ENCODE data around the gene RIPPLY1. TPM values are rescaled to one million over a fixed set of nuclear protein-coding genes. Genes with fewer than 3 reads are reported as not detected.

Gene RIPPLY1
- total RNA-seq, 2 experiments from 2014 or later, result not detected

DNA sequence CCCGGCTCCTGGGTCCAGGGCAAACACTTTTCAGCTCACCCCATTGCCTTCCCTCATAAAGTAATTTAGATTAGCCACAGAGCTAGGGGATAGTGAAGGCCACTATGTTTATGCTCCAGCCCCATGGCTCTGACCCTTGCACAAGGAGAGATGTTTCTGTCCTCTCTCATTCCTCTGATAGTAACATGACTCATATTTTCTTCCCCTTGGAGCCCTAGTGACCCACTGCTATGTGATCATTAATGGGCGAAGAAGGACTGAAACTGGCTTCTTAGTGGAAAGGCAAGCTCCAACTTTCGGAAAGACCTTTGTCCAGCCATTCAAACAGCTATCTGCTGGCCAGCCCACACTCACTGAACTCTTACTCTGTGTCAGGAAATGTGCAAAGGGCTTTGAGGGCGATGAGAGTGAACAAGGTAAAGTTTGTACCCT, 29.4 kb upstream of the RIPPLY1 start:
- ChIA-PET POLR2A (no interaction called here), CTCF (interaction anchor here (0.9 kb wide), 1 partner anchor 27 kb away, joined by 3 read pairs; no protein-coding TSS in a partner anchor)
- Mint-ChIP-seq H3K27me3 (no peaks in the 10 kb centered on the region), H3K9me3 (no peaks in the 10 kb centered on the region), H3K4me3 (no peak overlapping the region), H3K27ac (no peak overlapping the region), H3K36me3 (ENCODE audit: low read depth) (no peaks in the 10 kb centered on the region), H3K4me1 (no peaks in the 10 kb centered on the region)
- DNase-seq, result no peak

GRCh38 chrX:106931831-106932491, 28.8 kb upstream of the RIPPLY1 start:
- H3K4me1 Mint-ChIP-seq, result no peaks in the 10 kb centered on the region
- no peaks in the 10 kb centered on the region for H3K9me3 Mint-ChIP-seq
- no peaks in the 10 kb centered on the region for H3K36me3 Mint-ChIP-seq (ENCODE audit: low read depth)
- no peak overlapping the region for H3K4me3 Mint-ChIP-seq
- no peak overlapping the region for H3K27ac Mint-ChIP-seq
- POLR2A ChIA-PET, result no interaction called here
- H3K27me3 Mint-ChIP-seq, result no peaks in the 10 kb centered on the region
- no peak for DNase-seq
- CTCF ChIA-PET, result no interaction called here

DNA sequence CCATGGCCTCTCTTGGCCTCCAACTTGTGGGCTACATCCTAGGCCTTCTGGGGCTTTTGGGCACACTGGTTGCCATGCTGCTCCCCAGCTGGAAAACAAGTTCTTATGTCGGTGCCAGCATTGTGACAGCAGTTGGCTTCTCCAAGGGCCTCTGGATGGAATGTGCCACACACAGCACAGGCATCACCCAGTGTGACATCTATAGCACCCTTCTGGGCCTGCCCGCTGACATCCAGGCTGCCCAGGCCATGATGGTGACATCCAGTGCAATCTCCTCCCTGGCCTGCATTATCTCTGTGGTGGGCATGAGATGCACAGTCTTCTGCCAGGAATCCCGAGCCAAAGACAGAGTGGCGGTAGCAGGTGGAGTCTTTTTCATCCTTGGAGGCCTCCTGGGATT, 25.1 kb upstream of the RIPPLY1 start:
- CTCF ChIA-PET, result no interaction called here

DNA sequence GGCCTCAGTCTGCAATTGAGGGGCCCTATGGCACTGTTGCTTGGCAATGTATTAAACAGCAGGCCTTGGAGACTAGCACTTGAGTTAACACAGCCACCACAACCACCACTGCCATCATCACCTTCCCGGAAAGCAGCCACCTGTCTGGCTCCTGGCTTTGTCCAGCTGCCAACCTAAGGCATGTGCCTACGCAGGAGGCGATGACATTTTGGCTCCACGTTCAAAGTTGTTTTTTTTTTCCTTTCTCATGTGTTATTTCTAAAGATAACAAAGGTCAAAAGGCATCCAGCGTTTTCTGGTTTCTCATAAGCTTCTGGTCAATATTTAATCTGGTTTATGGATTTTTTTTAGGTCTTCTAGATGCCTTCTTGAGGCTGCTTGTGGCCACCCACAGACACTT, 24.6 kb upstream of the RIPPLY1 start:
- Mint-ChIP-seq H3K4me3 (no peak overlapping the region), H3K4me1 (no peaks in the 10 kb centered on the region), H3K27me3 (no peaks in the 10 kb centered on the region), H3K36me3 (ENCODE audit: low read depth) (no peaks in the 10 kb centered on the region), H3K9me3 (no peaks in the 10 kb centered on the region), H3K27ac (no peak overlapping the region)
- ChIA-PET POLR2A (no interaction called here), CTCF (no interaction called here)
- DNase-seq, result no peak

More for the DNA sequence above, 25.1 kb upstream of the RIPPLY1 start:
- POLR2A ChIA-PET, result no interaction called here
- Mint-ChIP-seq H3K27ac (no peak overlapping the region), H3K4me1 (no peaks in the 10 kb centered on the region), H3K4me3 (no peak overlapping the region), H3K9me3 (no peaks in the 10 kb centered on the region), H3K36me3 (ENCODE audit: low read depth) (no peaks in the 10 kb centered on the region), H3K27me3 (no peaks in the 10 kb centered on the region)
- no peak for DNase-seq

DNA sequence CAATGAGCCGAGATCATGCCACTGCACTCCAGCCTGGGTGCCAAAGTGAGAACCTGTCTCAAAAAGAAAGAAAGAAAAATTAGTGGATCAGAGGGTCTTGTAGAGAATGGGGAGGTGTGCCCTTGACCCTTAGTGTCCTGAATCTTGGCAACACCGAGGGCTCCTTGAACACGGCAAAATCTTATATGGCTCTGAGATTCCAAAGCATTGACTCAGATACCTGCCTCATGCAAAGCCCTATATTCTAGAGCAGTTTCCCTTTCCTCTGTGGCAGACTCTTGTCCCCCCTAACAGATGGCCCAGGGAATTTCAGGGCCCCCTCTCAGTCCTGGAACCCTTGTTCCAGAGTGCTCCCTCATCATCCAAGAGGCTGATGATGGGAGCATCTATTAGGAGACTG, 23.9 kb upstream of the RIPPLY1 start:
- Mint-ChIP-seq H3K36me3 (ENCODE audit: low read depth) (no peaks in the 10 kb centered on the region), H3K9me3 (no peaks in the 10 kb centered on the region), H3K27me3 (no peaks in the 10 kb centered on the region), H3K4me3 (no peak overlapping the region), H3K27ac (no peak overlapping the region), H3K4me1 (no peaks in the 10 kb centered on the region)
- ChIA-PET CTCF (no interaction called here), POLR2A (no interaction called here)
- DNase-seq, result no peak

GRCh38 chrX:106921637-106922036, 18.5 kb upstream of the RIPPLY1 start:
- no peaks in the 10 kb centered on the region for H3K27me3 Mint-ChIP-seq
- CTCF ChIA-PET, result no interaction called here

DNA sequence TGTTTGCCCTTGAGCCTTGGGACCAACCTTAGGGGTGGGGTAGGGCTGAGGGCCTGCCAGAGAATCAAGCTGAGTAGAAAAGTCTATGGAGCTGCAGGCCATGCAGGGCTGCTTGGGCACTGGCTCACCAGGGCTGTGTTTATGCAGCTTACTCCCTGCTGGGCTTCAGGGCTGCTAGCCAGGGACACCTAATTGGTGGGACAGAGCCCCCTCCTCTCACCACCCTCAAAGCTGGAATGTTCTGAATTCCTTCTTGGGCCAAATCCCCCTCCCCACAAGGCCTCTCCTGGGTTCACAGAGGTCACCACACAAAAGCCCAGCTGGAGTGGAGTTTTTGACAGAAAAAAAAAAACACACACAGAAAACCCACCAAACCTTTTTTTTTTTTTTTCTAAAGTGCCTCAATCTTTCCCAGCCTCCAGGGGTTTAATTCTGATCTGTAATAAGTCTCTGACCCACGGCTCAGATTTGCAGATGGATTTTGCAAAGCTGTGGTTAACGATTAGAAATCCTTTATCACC, 16.9 kb upstream of the RIPPLY1 start, which contains the start of gene CLDN2:
TSS of gene CLDN2 (plus strand) at position 471 of the 521 bp plus-strand sequence. CDS start 7,827 bp downstream, outside the sequence.
- ChIA-PET CTCF (no interaction called here), POLR2A (no interaction called here)
- no peaks in the 10 kb centered on the region for H3K36me3 Mint-ChIP-seq (ENCODE audit: low read depth)
- H3K9me3 Mint-ChIP-seq, result no peaks in the 10 kb centered on the region
- no peak within 1 kb of the TSS for H3K4me3 Mint-ChIP-seq
- peaks cover 8% of the 10 kb centered on the region for H3K4me1 Mint-ChIP-seq
- peaks cover 6% of the 10 kb centered on the region for H3K27me3 Mint-ChIP-seq
- no peak within 1 kb of the TSS for H3K27ac Mint-ChIP-seq
- no peak for DNase-seq

More at GRCh38 chrX:106921637-106922036, 18.5 kb upstream of the RIPPLY1 start:
- POLR2A ChIA-PET, result no interaction called here
- no peak for DNase-seq
- Mint-ChIP-seq H3K4me3 (no peak overlapping the region), H3K36me3 (ENCODE audit: low read depth) (no peaks in the 10 kb centered on the region), H3K4me1 (peaks cover 8% of the 10 kb centered on the region), H3K9me3 (no peaks in the 10 kb centered on the region), H3K27ac (no peak overlapping the region)

- Mint-ChIP-seq H3K36me3 (ENCODE audit: low read depth) (no peaks in the 10 kb centered on the region), H3K9me3 (no peaks in the 10 kb centered on the region), H3K27ac (no peak overlapping the region), H3K27me3 (peaks cover 6% of the 10 kb centered on the region), H3K4me3 (no peak overlapping the region), H3K4me1 (peaks cover 8% of the 10 kb centered on the region)
- CTCF ChIA-PET, result no interaction called here
- POLR2A ChIA-PET, result no interaction called here
- no peak for DNase-seq
Measured at GRCh38 chrX:106917830-106918500, 14.8 kb upstream of the RIPPLY1 start.

GRCh38 chrX:106912864-106913263, 9.7 kb upstream of the RIPPLY1 start:
- DNase-seq, result no peak
- H3K4me1 Mint-ChIP-seq, result peaks cover 6% of the 10 kb centered on the region
- POLR2A ChIA-PET, result interaction anchor here (0.7 kb wide), 1 partner anchor 35 kb away, joined by 3 read pairs; no protein-coding TSS in a partner anchor
- H3K9me3 Mint-ChIP-seq, result no peaks in the 10 kb centered on the region
- H3K27me3 Mint-ChIP-seq, result peaks cover 6% of the 10 kb centered on the region
- no peak overlapping the region for H3K4me3 Mint-ChIP-seq
- no peaks in the 10 kb centered on the region for H3K36me3 Mint-ChIP-seq (ENCODE audit: low read depth)
- no peak overlapping the region for H3K27ac Mint-ChIP-seq
- CTCF ChIA-PET, result interaction anchor here (0.7 kb wide), 1 partner anchor 1233 kb away, joined by 3 read pairs; no protein-coding TSS in a partner anchor

DNA sequence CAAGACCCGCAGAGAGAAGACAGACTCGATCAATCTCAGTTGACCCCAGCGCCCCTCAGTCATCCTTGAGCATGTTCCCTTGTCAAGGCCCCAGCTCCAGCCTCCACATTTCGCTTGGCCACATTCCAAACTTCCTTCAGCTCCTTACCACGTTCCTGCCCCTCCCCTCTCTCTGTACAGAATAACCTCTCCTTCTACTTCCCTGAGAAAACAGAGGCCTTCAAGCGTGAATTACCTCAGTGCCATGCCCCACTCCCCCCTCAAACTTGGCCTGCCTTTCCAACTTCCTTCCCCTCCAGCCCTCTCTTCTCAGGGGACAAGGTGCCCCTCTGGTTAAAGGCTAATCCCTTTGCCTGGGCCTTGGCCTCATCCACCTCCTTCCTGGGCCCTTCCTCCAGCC, 3.2 kb upstream of the RIPPLY1 start:
- no peaks in the 10 kb centered on the region for H3K36me3 Mint-ChIP-seq (ENCODE audit: low read depth)

DNA sequence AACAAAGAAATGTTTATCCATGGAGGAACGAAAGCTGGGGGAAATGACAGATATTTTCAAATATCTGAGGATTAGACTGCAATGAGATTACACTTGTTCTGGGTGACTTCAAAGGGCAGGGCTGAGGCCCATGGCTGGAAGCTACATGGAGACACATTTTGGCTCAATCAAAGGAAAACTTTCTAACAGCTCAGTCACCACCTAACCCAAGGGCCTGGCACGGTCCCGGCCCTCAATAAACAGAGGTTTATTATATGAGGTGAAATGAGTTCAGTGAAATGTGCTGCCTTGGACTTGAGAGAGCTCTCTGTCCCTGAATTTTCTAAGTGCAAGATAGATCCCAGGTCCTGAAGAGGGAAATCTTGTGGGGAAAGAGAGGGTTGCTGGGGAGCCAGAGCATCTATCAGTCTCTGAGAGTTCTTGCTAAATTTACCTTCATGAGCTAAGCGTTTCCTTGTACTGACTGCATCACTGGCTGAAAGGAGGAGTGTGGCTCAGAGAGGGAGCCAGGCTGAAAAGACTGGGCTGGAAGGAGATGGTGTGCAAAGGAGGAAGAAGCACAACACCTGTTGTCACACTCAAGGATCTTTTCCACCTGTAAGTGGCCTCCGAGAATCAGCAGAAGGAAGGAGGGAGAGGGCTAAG, 2.0 kb upstream of the RIPPLY1 start:
- ChIA-PET CTCF (interaction anchor here (1.3 kb wide), 1 partner anchor 28 kb away, joined by 3 read pairs; no protein-coding TSS in a partner anchor), POLR2A (no interaction called here)
- H3K27me3 Mint-ChIP-seq, result no peaks in the 10 kb centered on the region

More for the DNA sequence above, 3.2 kb upstream of the RIPPLY1 start:
- Mint-ChIP-seq H3K27ac (no peak overlapping the region), H3K9me3 (no peaks in the 10 kb centered on the region), H3K27me3 (no peaks in the 10 kb centered on the region), H3K4me1 (no peaks in the 10 kb centered on the region), H3K4me3 (no peak overlapping the region)
- DNase-seq, result no peak
- CTCF ChIA-PET, result interaction anchor here (1.3 kb wide), 1 partner anchor 27 kb away, joined by 3 read pairs; no protein-coding TSS in a partner anchor
- POLR2A ChIA-PET, result no interaction called here

GRCh38 chrX:106903856-106904528, 851 bp upstream of the RIPPLY1 start:
- H3K36me3 Mint-ChIP-seq (ENCODE audit: low read depth), result no peaks in the 10 kb centered on the region
- H3K27me3 Mint-ChIP-seq, result no peaks in the 10 kb centered on the region
- no peaks in the 10 kb centered on the region for H3K4me1 Mint-ChIP-seq
- ChIA-PET POLR2A (no interaction called here), CTCF (interaction anchor here (1.0 kb wide), 1 partner anchor 10 kb away, joined by 3 read pairs; no protein-coding TSS in a partner anchor)
- no peaks in the 10 kb centered on the region for H3K9me3 Mint-ChIP-seq
- no peak for DNase-seq
- no peak overlapping the region for H3K27ac Mint-ChIP-seq
- H3K4me3 Mint-ChIP-seq, result no peak overlapping the region

More for the DNA sequence above, 2.0 kb upstream of the RIPPLY1 start:
- Mint-ChIP-seq H3K4me1 (no peaks in the 10 kb centered on the region), H3K9me3 (no peaks in the 10 kb centered on the region), H3K27ac (no peak overlapping the region), H3K36me3 (ENCODE audit: low read depth) (no peaks in the 10 kb centered on the region), H3K4me3 (no peak overlapping the region)
- DNase-seq, result no peak

GRCh38 chrX:106902684-106903083, 457 bp downstream of the RIPPLY1 start:
- ChIA-PET CTCF (no interaction called here), POLR2A (no interaction called here)
- DNase-seq, result no peak
- Mint-ChIP-seq H3K36me3 (ENCODE audit: low read depth) (no peaks in the 10 kb centered on the region), H3K27ac (no peak overlapping the region), H3K4me3 (no peak overlapping the region), H3K4me1 (no peaks in the 10 kb centered on the region), H3K9me3 (no peaks in the 10 kb centered on the region), H3K27me3 (no peaks in the 10 kb centered on the region)
